VCaP (cell line): ENCODE measurements around the gene FKRP.

ENCODE experiments used
- H3K27ac ChIP-seq: fragments of 450-650 bp; 2 replicates; pipeline ENCODE4 v1.5.1; 2017
- TF ChIP-seq, protein P1 (sequence below): fragments of 450-650 bp; conservative IDR thresholded peaks from 2 replicates; pipeline ENCODE4 v1.5.1; 2017; ENCODE audit warnings: mild to moderate bottlenecking, moderate library complexity

Gene FKRP

DNA sequence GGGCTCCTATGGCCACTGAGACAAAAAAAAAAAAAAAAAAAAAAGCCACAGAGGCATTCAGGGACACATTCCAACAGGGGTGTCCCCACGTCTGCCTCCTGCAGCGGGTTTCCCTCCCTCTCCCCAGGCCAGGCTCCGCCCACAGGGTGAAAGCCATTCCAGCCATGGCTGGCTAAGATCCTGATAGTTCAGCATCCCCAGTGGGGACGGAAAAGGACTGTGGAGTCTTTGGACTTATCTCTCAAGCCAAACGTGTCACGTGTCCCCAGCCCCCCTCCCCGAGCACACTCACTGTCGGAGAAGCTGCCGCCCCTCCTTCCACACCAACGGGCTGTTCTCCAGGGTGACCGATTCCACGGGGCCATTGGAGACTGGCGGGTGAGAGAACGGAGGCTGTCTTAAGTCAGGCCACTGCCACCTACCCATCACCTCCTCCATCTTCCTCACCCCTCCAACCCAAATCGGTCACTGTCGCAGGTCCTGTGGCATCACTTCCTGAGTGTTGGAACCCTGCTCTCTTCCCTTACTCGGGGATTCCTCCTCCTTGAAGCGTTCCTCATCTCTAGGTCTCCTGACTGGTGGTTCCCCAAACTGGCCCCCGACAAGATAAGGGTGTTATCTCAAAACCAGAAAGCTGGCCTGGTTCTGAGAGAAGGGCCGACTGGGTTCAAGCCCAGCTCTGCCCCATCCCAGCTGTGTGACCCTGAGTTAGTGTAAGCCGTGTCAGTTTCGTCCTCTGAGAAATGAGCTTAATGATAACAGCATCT, 9.1 kb upstream of the FKRP start:
- peak overlapping the region; percentile 57 for H3K27ac ChIP-seq
- TF ChIP-seq, protein P1, sequence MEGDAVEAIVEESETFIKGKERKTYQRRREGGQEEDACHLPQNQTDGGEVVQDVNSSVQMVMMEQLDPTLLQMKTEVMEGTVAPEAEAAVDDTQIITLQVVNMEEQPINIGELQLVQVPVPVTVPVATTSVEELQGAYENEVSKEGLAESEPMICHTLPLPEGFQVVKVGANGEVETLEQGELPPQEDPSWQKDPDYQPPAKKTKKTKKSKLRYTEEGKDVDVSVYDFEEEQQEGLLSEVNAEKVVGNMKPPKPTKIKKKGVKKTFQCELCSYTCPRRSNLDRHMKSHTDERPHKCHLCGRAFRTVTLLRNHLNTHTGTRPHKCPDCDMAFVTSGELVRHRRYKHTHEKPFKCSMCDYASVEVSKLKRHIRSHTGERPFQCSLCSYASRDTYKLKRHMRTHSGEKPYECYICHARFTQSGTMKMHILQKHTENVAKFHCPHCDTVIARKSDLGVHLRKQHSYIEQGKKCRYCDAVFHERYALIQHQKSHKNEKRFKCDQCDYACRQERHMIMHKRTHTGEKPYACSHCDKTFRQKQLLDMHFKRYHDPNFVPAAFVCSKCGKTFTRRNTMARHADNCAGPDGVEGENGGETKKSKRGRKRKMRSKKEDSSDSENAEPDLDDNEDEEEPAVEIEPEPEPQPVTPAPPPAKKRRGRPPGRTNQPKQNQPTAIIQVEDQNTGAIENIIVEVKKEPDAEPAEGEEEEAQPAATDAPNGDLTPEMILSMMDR, result no peak

GRCh38 chr19:46737298-46737654, 8.6 kb upstream of the FKRP start:
- peak overlapping the region; percentile 57 for H3K27ac ChIP-seq
- TF ChIP-seq, protein P1, result no peak

- H3K27ac ChIP-seq, result peak overlapping the region; percentile 57
- TF ChIP-seq, protein P1, result no peak
Observed at GRCh38 chr19:46737761-46738171, 8.1 kb upstream of the FKRP start.

- TF ChIP-seq, protein P1, result no peak
- H3K27ac ChIP-seq, result peak overlapping the region; percentile 57; the same call in 1 of the 2 replicates
Observed at GRCh38 chr19:46739290-46739771, 6.5 kb upstream of the FKRP start.

GRCh38 chr19:46741447-46741846, 4.4 kb upstream of the FKRP start:
- no peak overlapping the region; the same call in 1 of the 2 replicates for H3K27ac ChIP-seq
- TF ChIP-seq, protein P1, result no peak

GRCh38 chr19:46742926-46743480, 2.9 kb upstream of the FKRP start:
- TF ChIP-seq, protein P1, result no peak
- no peak overlapping the region; the same call in 1 of the 2 replicates for H3K27ac ChIP-seq

DNA sequence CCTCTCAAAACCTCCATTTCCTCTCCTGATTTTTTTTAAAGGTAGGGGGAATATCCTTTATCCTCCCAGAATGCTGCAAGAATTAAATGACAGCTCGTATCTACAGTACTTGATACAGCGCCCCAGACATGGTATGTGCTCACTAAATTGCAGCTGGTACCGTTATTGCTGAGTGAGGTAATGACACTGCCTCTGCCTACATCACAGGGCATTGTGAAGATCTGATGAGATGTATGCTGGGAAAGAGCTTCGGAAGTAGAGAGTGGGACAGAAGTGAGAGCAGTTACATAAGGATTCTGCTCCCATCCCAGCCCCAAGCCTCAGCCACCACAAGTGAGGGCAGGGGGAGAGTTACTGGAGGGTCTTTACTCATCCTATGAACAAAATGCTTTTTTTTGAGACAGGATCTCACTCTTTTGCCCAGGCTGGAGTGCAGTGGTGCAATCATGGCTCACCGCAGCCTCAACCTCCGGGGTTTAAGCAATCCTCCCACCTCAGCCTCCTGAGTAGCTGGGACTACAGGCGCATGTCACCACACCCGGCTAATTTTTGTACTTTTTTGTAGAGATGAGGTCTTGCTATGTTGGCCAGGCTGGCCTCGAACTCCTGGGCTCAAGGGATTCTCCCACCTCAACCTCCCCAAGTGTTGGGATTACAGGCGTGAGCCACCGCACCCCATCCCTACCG, 1.7 kb upstream of the FKRP start:
- TF ChIP-seq, protein P1, result no peak
- H3K27ac ChIP-seq, result no peak overlapping the region; the same call in 1 of the 2 replicates
